Measurements from ENCODE around the gene CAMK2N1. TPM values are rescaled to one million over a fixed set of nuclear protein-coding genes. Genes with fewer than 3 reads are reported as not detected.
A peak's percentile ranks its signal among the peaks of the same experiment; 100 is the strongest.

Gene CAMK2N1
- total and polyA plus RNA-seq, 2 of the 13 experiments (the other 11 are each of a cell fraction or from before 2014, with no cell fraction given): 38.0 to 38.6 TPM

- no peaks in the 10 kb centered on the region; a peak in 1 of 5 replicates for H3K27me3 ChIP-seq (ENCODE audit: control insufficient read depth in 1 of 2, insufficient read depth in 2 of 2, low read length in 2 of 2)
- H3K27ac ChIP-seq (ENCODE audit: extremely low read length, insufficient read depth, low read length): peak overlapping the region; percentile 92
- no peak overlapping the region for H2AFZ ChIP-seq (ENCODE audit: low read length)
- 0% methylated on average over 10 of the region's 10 CpGs for WGBS (ENCODE audit: low lambda C conversion rate)
- H3K9me3 ChIP-seq (ENCODE audit: low read length): no peaks in the 10 kb centered on the region
- DNase-seq (ENCODE audit: low spot score): peak; percentile 99
- peaks cover 65% of the 10 kb centered on the region for H3K79me2 ChIP-seq (ENCODE audit: insufficient read depth, low read length)
- intact Hi-C loops (cut with micrococcal nuclease; ENCODE audit: unreplicated experiment) (loop anchor here (1.0 to 5.0 kb wide), 2 partner anchors 11 to 38 kb away; no protein-coding TSS in a partner anchor), in situ Hi-C loops (cut with HindIII; ENCODE audit: extremely low pct_ligation_motif_present, low pct_unique_long_range_greater_than_20kb) (no loop called here)
- H3K36me3 ChIP-seq (replicated peaks in 1 of 2; ENCODE audit: control insufficient read depth in 1 of 2, insufficient read depth in 2 of 2, low read length in 2 of 2): no peaks in the 10 kb centered on the region
- H4K20me1 ChIP-seq (ENCODE audit: insufficient read depth, low read length): no peaks in the 10 kb centered on the region; the same call in 1 of the 2 replicates
- FAIRE-seq: peak; percentile 94
- POLR2A ChIA-PET: interaction anchor here (1.1 to 3.1 kb wide), 10 partner anchors 8 to 499 kb away, joined by 3 to 24 read pairs (median 6); partner anchors contain the start of genes MUL1 and PINK1
- CTCF ChIA-PET (ENCODE audit: low intra/inter-chr PET ratio, low total read pairs): interaction anchor here (1.5 kb wide), 1 partner anchor 13 kb away, joined by 6 read pairs; no protein-coding TSS in a partner anchor
- peak overlapping the region; percentile 47 to 70 (median 66) for H3K4me3 ChIP-seq (replicated peaks in 1 of 3; ENCODE audit: insufficient read depth in 1 of 3, low read depth in 2 of 3, low read length in 3 of 3)
- H3K9ac ChIP-seq (ENCODE audit: insufficient read depth, low read depth, low read length): peak overlapping the region; percentile 88
- H3K4me1 ChIP-seq (ENCODE audit: insufficient read depth, low read length): peaks cover 68% of the 10 kb centered on the region
- H3K4me2 ChIP-seq (ENCODE audit: low read depth, low read length): peak overlapping the region; percentile 81
- no TSS peak for BruUV-seq (replicated peaks)
- ATAC-seq: peak; percentile 84
- no peak for TF ChIP-seq ZBTB43 (CRISPR knock-in tag; conservative IDR thresholded peaks at IDR 0.05)
- 0 out of 2 replicates have a peak, but pooled peaks have one; percentile 64 for TF ChIP-seq MTA1 (CRISPR knock-in tag; IDR thresholded peaks at IDR 0.05; ENCODE audit: borderline replicate concordance)
- TF ChIP-seq TP53 (CRISPR knock-in tag; conservative IDR thresholded peaks at IDR 0.05): 0 out of 2 replicates have a peak, but pooled peaks have one; percentile 26
- TF ChIP-seq SRSF1 (optimal IDR thresholded peaks at IDR 0.05; ENCODE audit: low read depth, low read length): no peak
- peak; percentile 88 for TF ChIP-seq RARA (CRISPR knock-in tag; IDR thresholded peaks at IDR 0.05)
- TF ChIP-seq MIER2 (CRISPR knock-in tag; IDR thresholded peaks at IDR 0.05): no peak; the same call in 1 of the 2 replicates
- 0 out of 2 replicates have a peak, but pooled peaks have one; percentile 17 for TF ChIP-seq ZFP90 (CRISPR knock-in tag; IDR thresholded peaks at IDR 0.05; ENCODE audit: borderline replicate concordance)
- TF ChIP-seq, protein P1, sequence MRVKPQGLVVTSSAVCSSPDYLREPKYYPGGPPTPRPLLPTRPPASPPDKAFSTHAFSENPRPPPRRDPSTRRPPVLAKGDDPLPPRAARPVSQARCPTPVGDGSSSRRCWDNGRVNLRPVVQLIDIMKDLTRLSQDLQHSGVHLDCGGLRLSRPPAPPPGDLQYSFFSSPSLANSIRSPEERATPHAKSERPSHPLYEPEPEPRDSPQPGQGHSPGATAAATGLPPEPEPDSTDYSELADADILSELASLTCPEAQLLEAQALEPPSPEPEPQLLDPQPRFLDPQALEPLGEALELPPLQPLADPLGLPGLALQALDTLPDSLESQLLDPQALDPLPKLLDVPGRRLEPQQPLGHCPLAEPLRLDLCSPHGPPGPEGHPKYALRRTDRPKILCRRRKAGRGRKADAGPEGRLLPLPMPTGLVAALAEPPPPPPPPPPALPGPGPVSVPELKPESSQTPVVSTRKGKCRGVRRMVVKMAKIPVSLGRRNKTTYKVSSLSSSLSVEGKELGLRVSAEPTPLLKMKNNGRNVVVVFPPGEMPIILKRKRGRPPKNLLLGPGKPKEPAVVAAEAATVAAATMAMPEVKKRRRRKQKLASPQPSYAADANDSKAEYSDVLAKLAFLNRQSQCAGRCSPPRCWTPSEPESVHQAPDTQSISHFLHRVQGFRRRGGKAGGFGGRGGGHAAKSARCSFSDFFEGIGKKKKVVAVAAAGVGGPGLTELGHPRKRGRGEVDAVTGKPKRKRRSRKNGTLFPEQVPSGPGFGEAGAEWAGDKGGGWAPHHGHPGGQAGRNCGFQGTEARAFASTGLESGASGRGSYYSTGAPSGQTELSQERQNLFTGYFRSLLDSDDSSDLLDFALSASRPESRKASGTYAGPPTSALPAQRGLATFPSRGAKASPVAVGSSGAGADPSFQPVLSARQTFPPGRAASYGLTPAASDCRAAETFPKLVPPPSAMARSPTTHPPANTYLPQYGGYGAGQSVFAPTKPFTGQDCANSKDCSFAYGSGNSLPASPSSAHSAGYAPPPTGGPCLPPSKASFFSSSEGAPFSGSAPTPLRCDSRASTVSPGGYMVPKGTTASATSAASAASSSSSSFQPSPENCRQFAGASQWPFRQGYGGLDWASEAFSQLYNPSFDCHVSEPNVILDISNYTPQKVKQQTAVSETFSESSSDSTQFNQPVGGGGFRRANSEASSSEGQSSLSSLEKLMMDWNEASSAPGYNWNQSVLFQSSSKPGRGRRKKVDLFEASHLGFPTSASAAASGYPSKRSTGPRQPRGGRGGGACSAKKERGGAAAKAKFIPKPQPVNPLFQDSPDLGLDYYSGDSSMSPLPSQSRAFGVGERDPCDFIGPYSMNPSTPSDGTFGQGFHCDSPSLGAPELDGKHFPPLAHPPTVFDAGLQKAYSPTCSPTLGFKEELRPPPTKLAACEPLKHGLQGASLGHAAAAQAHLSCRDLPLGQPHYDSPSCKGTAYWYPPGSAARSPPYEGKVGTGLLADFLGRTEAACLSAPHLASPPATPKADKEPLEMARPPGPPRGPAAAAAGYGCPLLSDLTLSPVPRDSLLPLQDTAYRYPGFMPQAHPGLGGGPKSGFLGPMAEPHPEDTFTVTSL (CRISPR knock-in tag; IDR thresholded peaks at IDR 0.05; ENCODE audit: borderline replicate concordance): peak; percentile 76; the same call in 1 of the 2 replicates
- peak; percentile 61 for TF ChIP-seq KMT2A (CRISPR knock-in tag; IDR thresholded peaks at IDR 0.05)
- no peak for TF ChIP-seq ZNF615 (CRISPR knock-in tag; IDR thresholded peaks at IDR 0.05; ENCODE audit: borderline replicate concordance)
- TF ChIP-seq ZNF367 (CRISPR knock-in tag; IDR thresholded peaks at IDR 0.05; ENCODE audit: borderline replicate concordance): 0 out of 2 replicates have a peak, but pooled peaks have one; percentile 43
- peak; percentile 74; the same call in 1 of the 2 replicates for TF ChIP-seq ZNF747 (CRISPR knock-in tag; IDR thresholded peaks at IDR 0.05; ENCODE audit: borderline replicate concordance)
- no peak for TF ChIP-seq ZFAT (CRISPR knock-in tag; conservative IDR thresholded peaks at IDR 0.05)
- no peak for TF ChIP-seq ZNF484 (CRISPR knock-in tag; IDR thresholded peaks at IDR 0.05; ENCODE audit: borderline replicate concordance, low read depth)
- TF ChIP-seq RFXAP (CRISPR knock-in tag; IDR thresholded peaks at IDR 0.05; ENCODE audit: borderline replicate concordance): peak; percentile 71; the same call in 1 of the 2 replicates
- TF ChIP-seq MED8 (CRISPR knock-in tag; IDR thresholded peaks at IDR 0.05; ENCODE audit: insufficient replicate concordance): peak; percentile 17
- TF ChIP-seq ZMAT3 (CRISPR knock-in tag; conservative IDR thresholded peaks at IDR 0.05): peak; percentile 53; the same call in 1 of the 2 replicates
Measured at GRCh38 chr1:20480243-20480944, 5.6 kb downstream of the CAMK2N1 start.
